ENCODE results near the gene PMVK. TPM values are rescaled to one million over a fixed set of nuclear protein-coding genes. Genes with fewer than 3 reads are reported as not detected.

PMVK gene
- polyA plus RNA-seq, 10 donors, result 21.6 to 35.4 (median 26.8) TPM

- DNase-seq, result no peak
Measured at GRCh38 chr1:154883919-154884868, 52.3 kb downstream of the PMVK start.

- DNase-seq, result no peak
Measured at GRCh38 chr1:154881820-154882535, 54.5 kb downstream of the PMVK start.

- DNase-seq, result no peak
Measured at GRCh38 chr1:154880671-154881070, 55.8 kb downstream of the PMVK start.

- DNase-seq, result no peak
Measured at GRCh38 chr1:154879038-154879421, 57.5 kb downstream of the PMVK start.

GRCh38 chr1:154878371-154879037, 58.0 kb downstream of the PMVK start:
- DNase-seq, result peak in 2 of 3 donors; percentile 74 to 84

- no peak for DNase-seq
Measured at GRCh38 chr1:154877370-154877974, 59.0 kb downstream of the PMVK start.

GRCh38 chr1:154876842-154877369, 59.6 kb downstream of the PMVK start:
- DNase-seq, result no peak

Other genes with a start within 250 kb of the PMVK start
- gene KCNN3, start 66.4 kb downstream of the PMVK start, polyA plus RNA-seq (ENCODE audit: insufficient read length in 10 of 10), result 1 to 10 TPM; 6.2 to 9.8 (median 8.3) TPM
- gene PBXIP1, start 19.4 kb upstream of the PMVK start, polyA plus RNA-seq (ENCODE audit: insufficient read length in 10 of 10), result 100 to 1,000 TPM in 9 of 10 donors, 10 to 100 TPM in 1; 81.5 to 150 (median 124) TPM
- gene PYGO2, start 25.1 kb upstream of the PMVK start, polyA plus RNA-seq (ENCODE audit: insufficient read length in 10 of 10), result 10 to 100 TPM; 25.6 to 33.5 (median 26.9) TPM
- gene SHC1, start 34.0 kb upstream of the PMVK start, polyA plus RNA-seq (ENCODE audit: insufficient read length in 10 of 10), result 100 to 1,000 TPM in 1 of 10 donors, 10 to 100 TPM in 9; 76.6 to 116 (median 85.6) TPM
- 10 to 100 TPM; 45.8 to 80.8 (median 62.6) TPM for gene CKS1B, start 38.0 kb upstream of the PMVK start, polyA plus RNA-seq (ENCODE audit: insufficient read length in 10 of 10)
- gene FLAD1, start 46.6 kb upstream of the PMVK start, polyA plus RNA-seq (ENCODE audit: insufficient read length in 10 of 10), result 10 to 100 TPM; 15.3 to 21.0 (median 19.5) TPM
- under 1 TPM in 3 of 10 donors, not detected in 7; 0.30 to 0.71 (median 0.48) TPM for gene LENEP, start 56.9 kb upstream of the PMVK start, polyA plus RNA-seq (ENCODE audit: insufficient read length in 10 of 10)
- gene ZBTB7B, start 66.1 kb upstream of the PMVK start, polyA plus RNA-seq (ENCODE audit: insufficient read length in 10 of 10), result 10 to 100 TPM in 2 of 10 donors, 1 to 10 TPM in 8; 6.2 to 13.1 (median 8.4) TPM
- 1 to 10 TPM in 3 of 10 donors, under 1 TPM in 7; 0.40 to 1.9 (median 0.85) TPM for gene DCST2, start 97.1 kb upstream of the PMVK start, polyA plus RNA-seq (ENCODE audit: insufficient read length in 10 of 10)
- under 1 TPM; 0.09 to 0.58 (median 0.17) TPM for gene DCST1, start 97.1 kb upstream of the PMVK start, polyA plus RNA-seq (ENCODE audit: insufficient read length in 10 of 10)
- gene ADAM15, start 114.6 kb upstream of the PMVK start, polyA plus RNA-seq (ENCODE audit: insufficient read length in 10 of 10), result 10 to 100 TPM; 50.0 to 81.4 (median 59.9) TPM
- 10 to 100 TPM in 1 of 10 donors, 1 to 10 TPM in 9; 5.1 to 10.2 (median 7.0) TPM for gene EFNA4, start 127.0 kb upstream of the PMVK start, polyA plus RNA-seq (ENCODE audit: insufficient read length in 10 of 10)
- gene EFNA3, start 142.1 kb upstream of the PMVK start, polyA plus RNA-seq (ENCODE audit: insufficient read length in 10 of 10), result 1 to 10 TPM; 2.1 to 5.3 (median 2.3) TPM
- 10 to 100 TPM; 19.4 to 31.5 (median 22.8) TPM for gene EFNA1, start 191.2 kb upstream of the PMVK start, polyA plus RNA-seq (ENCODE audit: insufficient read length in 10 of 10)
- 10 to 100 TPM; 18.1 to 21.6 (median 21.1) TPM for gene SLC50A1, start 199.1 kb upstream of the PMVK start, polyA plus RNA-seq (ENCODE audit: insufficient read length in 10 of 10)
- 10 to 100 TPM; 11.9 to 28.7 (median 18.8) TPM for gene DPM3, start 203.8 kb upstream of the PMVK start, polyA plus RNA-seq (ENCODE audit: insufficient read length in 10 of 10)
- 100 to 1,000 TPM in 2 of 10 donors, 10 to 100 TPM in 8; 77.1 to 103 (median 93.4) TPM for gene KRTCAP2, start 236.6 kb upstream of the PMVK start, polyA plus RNA-seq (ENCODE audit: insufficient read length in 10 of 10)
- gene TRIM46, start 237.1 kb upstream of the PMVK start, polyA plus RNA-seq (ENCODE audit: insufficient read length in 10 of 10), result under 1 TPM; 0.21 to 0.83 (median 0.52) TPM

Data from muscle of back (tissue), 11 donors.